ENCODE measurements around the gene LRCH3. TPM values are rescaled to one million over a fixed set of nuclear protein-coding genes. Genes with fewer than 3 reads are reported as not detected.

The LRCH3 gene
- total and polyA plus RNA-seq, 9 of the 15 experiments (the other 6 are each of a cell fraction or from before 2014, with no cell fraction given): 4.6 to 75.3 (median 30.3) TPM

DNA sequence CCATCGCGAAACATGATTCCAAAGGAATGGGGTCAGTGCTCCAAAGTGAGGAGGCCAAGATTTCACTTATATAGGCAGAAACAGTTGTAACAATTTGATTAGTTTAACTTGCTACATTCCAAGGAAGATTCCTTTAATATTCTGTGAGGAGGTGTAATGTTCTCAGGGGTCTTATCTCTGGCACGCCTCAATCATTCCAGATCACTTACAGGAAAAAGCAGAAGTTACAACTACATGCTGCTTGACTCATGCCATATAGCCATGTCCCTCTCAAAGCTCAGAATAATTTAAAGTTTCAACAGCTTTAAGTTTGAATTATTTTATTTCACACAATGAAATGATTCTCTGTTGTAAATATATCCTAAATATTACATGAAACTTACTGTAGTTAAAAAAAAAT is 44.8 kb upstream of the LRCH3 start (continued):
- TF ChIP-seq MEIS2 (IDR thresholded peaks at IDR 0.05; ENCODE audit: partially characterized antibody) (peak; percentile 85), DACH1 (IDR thresholded peaks at IDR 0.05; ENCODE audit: partially characterized antibody) (no peak), EZH2 (IDR thresholded peaks at IDR 0.05; ENCODE audit: borderline replicate concordance, low read depth, low read length) (no peak), ZNF282 (CRISPR knock-in tag; IDR thresholded peaks at IDR 0.05) (no peak), RBM22 (IDR thresholded peaks at IDR 0.05; ENCODE audit: low read depth, low read length, poor library complexity, severe bottlenecking) (no peak), CREB5 (CRISPR knock-in tag; IDR thresholded peaks at IDR 0.05) (no peak), ETV6 (IDR thresholded peaks at IDR 0.05; ENCODE audit: borderline replicate concordance in 1 of 2, low read depth in 2 of 2, low read length in 1 of 2) (0 out of 4 replicates have a peak, but pooled peaks of 1 of the 2 experiments have one; percentile 16), ETV6 (CRISPR knock-in tag; IDR thresholded peaks at IDR 0.05; ENCODE audit: borderline replicate concordance) (no peak), EP300 (IDR thresholded peaks at IDR 0.05; ENCODE audit: low read length) (no peak), MYBL2 (IDR thresholded peaks at IDR 0.05; ENCODE audit: low read depth) (no peak; the same call in 1 of the 2 replicates), MYBL2 (CRISPR knock-in tag; IDR thresholded peaks at IDR 0.05; ENCODE audit: borderline replicate concordance) (no peak), CCNT2 (IDR thresholded peaks at IDR 0.05; ENCODE audit: borderline replicate concordance, extremely low read depth, insufficient read length, low read depth, low read length) (peak; percentile 32), ZNF511 (CRISPR knock-in tag; IDR thresholded peaks at IDR 0.05) (no peak), SMARCA4 (IDR thresholded peaks at IDR 0.05) (peak; percentile 68), HLTF (IDR thresholded peaks at IDR 0.05) (no peak), SRSF9 (IDR thresholded peaks at IDR 0.05; ENCODE audit: borderline replicate concordance, low read depth, low read length) (no peak), TEAD4 (IDR thresholded peaks at IDR 0.05; ENCODE audit: low read length) (peak; percentile 50; the same call in 1 of the 2 replicates), TEAD4 (CRISPR knock-in tag; IDR thresholded peaks at IDR 0.05; ENCODE audit: borderline replicate concordance) (no peak), CEBPB (tag; IDR thresholded peaks at IDR 0.05) (no peak), SMARCA5 (IDR thresholded peaks at IDR 0.05) (no peak), ZNF143 (CRISPR knock-in tag; IDR thresholded peaks at IDR 0.05) (no peak), BCOR (IDR thresholded peaks at IDR 0.05) (no peak), POLR2AphosphoS2 (IDR thresholded peaks at IDR 0.05; ENCODE audit: low read length) (no peak)
- TF ChIP-seq, protein P1, sequence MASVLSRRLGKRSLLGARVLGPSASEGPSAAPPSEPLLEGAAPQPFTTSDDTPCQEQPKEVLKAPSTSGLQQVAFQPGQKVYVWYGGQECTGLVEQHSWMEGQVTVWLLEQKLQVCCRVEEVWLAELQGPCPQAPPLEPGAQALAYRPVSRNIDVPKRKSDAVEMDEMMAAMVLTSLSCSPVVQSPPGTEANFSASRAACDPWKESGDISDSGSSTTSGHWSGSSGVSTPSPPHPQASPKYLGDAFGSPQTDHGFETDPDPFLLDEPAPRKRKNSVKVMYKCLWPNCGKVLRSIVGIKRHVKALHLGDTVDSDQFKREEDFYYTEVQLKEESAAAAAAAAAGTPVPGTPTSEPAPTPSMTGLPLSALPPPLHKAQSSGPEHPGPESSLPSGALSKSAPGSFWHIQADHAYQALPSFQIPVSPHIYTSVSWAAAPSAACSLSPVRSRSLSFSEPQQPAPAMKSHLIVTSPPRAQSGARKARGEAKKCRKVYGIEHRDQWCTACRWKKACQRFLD (CRISPR knock-in tag; IDR thresholded peaks at IDR 0.05): no peak
- TF ChIP-seq, protein P2, sequence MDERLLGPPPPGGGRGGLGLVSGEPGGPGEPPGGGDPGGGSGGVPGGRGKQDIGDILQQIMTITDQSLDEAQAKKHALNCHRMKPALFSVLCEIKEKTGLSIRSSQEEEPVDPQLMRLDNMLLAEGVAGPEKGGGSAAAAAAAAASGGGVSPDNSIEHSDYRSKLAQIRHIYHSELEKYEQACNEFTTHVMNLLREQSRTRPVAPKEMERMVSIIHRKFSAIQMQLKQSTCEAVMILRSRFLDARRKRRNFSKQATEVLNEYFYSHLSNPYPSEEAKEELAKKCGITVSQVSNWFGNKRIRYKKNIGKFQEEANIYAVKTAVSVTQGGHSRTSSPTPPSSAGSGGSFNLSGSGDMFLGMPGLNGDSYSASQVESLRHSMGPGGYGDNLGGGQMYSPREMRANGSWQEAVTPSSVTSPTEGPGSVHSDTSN (CRISPR knock-in tag; IDR thresholded peaks at IDR 0.05; ENCODE audit: low read depth): no peak
- TF ChIP-seq, protein P2 (tag; conservative IDR thresholded peaks at IDR 0.05; ENCODE audit: low read depth): peak; percentile 56
